Activated CD8-positive, alpha-beta T cell treated with anti-CD3 and anti-CD28 coated beads for 36 hours (primary cell): Measurements from ENCODE around the gene NNAT. TPM values are rescaled to one million over a fixed set of nuclear protein-coding genes. Genes with fewer than 3 reads are reported as not detected.

Source experiments
- ATAC-seq: fragments of 200-7000 bp; cut with Tn5 transposase; one replicate; pipeline ENCODE4 v1.10.0; 2021; ENCODE audit warnings: mild to moderate bottlenecking, moderate library complexity
- CTCF ChIA-PET: fragments of 350-600 bp; sonication (Branson Sonifier 250); formaldehyde crosslinking; loops from one replicate; lab custom pipeline; 2021; ENCODE audit warnings: antibody characterized with exemption; lab: Charles Lee
- POLR2A ChIA-PET: fragments of 350-600 bp; sonication (Branson Sonifier 250); formaldehyde crosslinking; loops from one replicate; lab custom pipeline; 2021; ENCODE audit warnings: antibody characterized with exemption; lab: Charles Lee
- DNase-seq: peaks from one replicate; pipeline ENCODE4 v3.0.0-alpha.2; 2020
- H3K27ac Mint-ChIP-seq: one replicate; pipeline ENCODE4 v1.8.0; 2021; ENCODE audit warnings: mild to moderate bottlenecking, mixed read lengths
- H3K27me3 Mint-ChIP-seq: one replicate; pipeline ENCODE4 v1.8.0; 2021; ENCODE audit warnings: mixed read lengths
- H3K36me3 Mint-ChIP-seq: one replicate; pipeline ENCODE4 v1.8.0; 2021; ENCODE audit warnings: low read depth, mixed read lengths
- H3K4me1 Mint-ChIP-seq: one replicate; pipeline ENCODE4 v1.8.0; 2021; ENCODE audit warnings: low read depth, mixed read lengths
- H3K4me3 Mint-ChIP-seq: one replicate; pipeline ENCODE4 v1.8.0; 2021; ENCODE audit warnings: mild to moderate bottlenecking, moderate library complexity, mixed read lengths
- H3K9me3 Mint-ChIP-seq: one replicate; pipeline ENCODE4 v1.8.0; 2021; ENCODE audit warnings: mixed read lengths
- intact Hi-C: fragments of 100-400 bp; cut with micrococcal nuclease; formaldehyde crosslinking; loops from one replicate; pipeline ENCODE4 v1.10.0; 2022
- total RNA-seq, 2 experiments: library from RNA; stranded (reverse); gene quantifications; one replicate each; pipeline ENCODE4 v1.2.3, GENCODE V29; 2021
- TF ChIP-seq, protein P1 (sequence below): fragments of 200-600 bp; IDR thresholded peaks from one replicate; pipeline ENCODE4 v1.8.0; 2022; ENCODE audit warnings: antibody characterized with exemption, mild to moderate bottlenecking

The NNAT gene
- total RNA-seq, 2 experiments from 2014 or later, result 0.47 TPM; not detected in 1

DNA sequence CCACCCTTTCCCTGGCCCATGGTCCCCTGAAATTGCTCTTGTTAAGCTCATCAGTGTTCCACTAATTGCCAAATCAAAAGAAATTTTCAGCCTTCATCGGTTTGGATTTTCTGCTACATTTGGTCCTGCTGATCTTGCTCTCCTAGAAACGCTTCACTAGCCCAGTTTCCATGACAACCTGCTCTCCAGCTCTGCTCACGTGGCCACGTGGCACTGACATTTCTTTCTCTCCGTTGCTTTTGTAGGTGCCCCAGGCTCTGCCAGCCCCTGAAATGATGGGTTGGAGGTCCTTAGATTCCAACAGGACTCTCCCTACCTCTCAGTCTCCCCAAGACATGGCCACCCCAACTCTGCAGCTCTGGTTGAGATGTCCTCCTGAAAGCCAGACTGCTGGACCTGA, 45.8 kb upstream of the NNAT start:
- intact Hi-C loops, result no loop called here
- POLR2A ChIA-PET, result no interaction called here
- CTCF ChIA-PET, result no interaction called here
- DNase-seq (no peak), ATAC-seq (no peak)
- H3K27ac Mint-ChIP-seq, result no peak overlapping the region
- peaks cover 5% of the 10 kb centered on the region for H3K9me3 Mint-ChIP-seq
- TF ChIP-seq, protein P1, sequence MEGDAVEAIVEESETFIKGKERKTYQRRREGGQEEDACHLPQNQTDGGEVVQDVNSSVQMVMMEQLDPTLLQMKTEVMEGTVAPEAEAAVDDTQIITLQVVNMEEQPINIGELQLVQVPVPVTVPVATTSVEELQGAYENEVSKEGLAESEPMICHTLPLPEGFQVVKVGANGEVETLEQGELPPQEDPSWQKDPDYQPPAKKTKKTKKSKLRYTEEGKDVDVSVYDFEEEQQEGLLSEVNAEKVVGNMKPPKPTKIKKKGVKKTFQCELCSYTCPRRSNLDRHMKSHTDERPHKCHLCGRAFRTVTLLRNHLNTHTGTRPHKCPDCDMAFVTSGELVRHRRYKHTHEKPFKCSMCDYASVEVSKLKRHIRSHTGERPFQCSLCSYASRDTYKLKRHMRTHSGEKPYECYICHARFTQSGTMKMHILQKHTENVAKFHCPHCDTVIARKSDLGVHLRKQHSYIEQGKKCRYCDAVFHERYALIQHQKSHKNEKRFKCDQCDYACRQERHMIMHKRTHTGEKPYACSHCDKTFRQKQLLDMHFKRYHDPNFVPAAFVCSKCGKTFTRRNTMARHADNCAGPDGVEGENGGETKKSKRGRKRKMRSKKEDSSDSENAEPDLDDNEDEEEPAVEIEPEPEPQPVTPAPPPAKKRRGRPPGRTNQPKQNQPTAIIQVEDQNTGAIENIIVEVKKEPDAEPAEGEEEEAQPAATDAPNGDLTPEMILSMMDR, result no peak
- no peaks in the 10 kb centered on the region for H3K36me3 Mint-ChIP-seq
- H3K27me3 Mint-ChIP-seq, result peaks cover 3% of the 10 kb centered on the region
- H3K4me3 Mint-ChIP-seq, result no peak overlapping the region
- no peaks in the 10 kb centered on the region for H3K4me1 Mint-ChIP-seq

DNA sequence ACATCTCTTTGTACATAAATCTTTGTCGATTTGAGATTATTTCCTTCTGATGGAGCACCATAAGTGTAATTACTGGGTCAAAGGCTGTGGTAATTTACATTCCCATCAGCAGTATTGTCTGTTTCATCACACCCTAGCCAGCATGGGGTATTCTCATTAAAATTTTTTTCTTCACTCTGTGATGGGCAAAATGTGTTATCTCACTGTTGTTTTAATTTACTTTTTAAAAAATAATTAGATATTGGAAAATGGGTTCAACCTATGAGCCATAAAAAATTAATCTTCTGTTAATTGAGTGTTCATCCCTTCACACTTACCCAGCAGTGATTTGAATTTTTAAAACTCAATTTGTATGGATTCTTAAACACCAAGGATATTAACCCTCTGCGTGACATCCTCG, 44.0 kb upstream of the NNAT start:
- DNase-seq, result no peak
- CTCF ChIA-PET, result no interaction called here
- H3K4me1 Mint-ChIP-seq, result no peaks in the 10 kb centered on the region
- POLR2A ChIA-PET, result interaction anchor here (0.8 to 1.2 kb wide), 2 partner anchors 9 to 36 kb away, joined by 3 to 4 read pairs; no protein-coding TSS in a partner anchor
- ATAC-seq, result no peak
- H3K36me3 Mint-ChIP-seq, result no peaks in the 10 kb centered on the region
- H3K9me3 Mint-ChIP-seq, result peaks cover 5% of the 10 kb centered on the region
- no peak overlapping the region for H3K27ac Mint-ChIP-seq
- peaks cover 7% of the 10 kb centered on the region for H3K27me3 Mint-ChIP-seq
- intact Hi-C loops, result no loop called here
- H3K4me3 Mint-ChIP-seq, result no peak overlapping the region
- TF ChIP-seq, protein P1, result no peak

DNA sequence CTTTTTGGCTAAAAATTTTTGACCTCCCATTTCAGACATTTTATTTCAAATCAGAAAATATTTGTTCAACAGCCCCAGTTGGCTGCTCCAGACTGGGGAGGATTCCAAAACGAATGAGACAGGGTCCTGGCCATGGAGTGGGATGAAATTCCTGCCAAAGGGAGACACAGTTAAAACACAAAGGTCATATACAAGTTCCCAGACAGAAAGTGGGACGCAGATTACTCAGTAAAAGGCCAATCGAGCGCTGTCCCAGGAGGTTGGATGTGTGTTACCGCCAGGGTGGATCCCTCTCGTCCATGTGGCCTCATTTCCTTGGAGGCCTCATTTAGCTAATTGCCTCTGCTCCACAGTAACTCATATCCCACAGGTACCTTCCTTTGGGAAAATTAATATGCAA, 41.8 kb upstream of the NNAT start:
- ATAC-seq, result no peak
- ChIA-PET POLR2A (no interaction called here), CTCF (no interaction called here)
- TF ChIP-seq, protein P1, result no peak
- intact Hi-C loops, result no loop called here
- DNase-seq, result no peak
- Mint-ChIP-seq H3K27ac (no peak overlapping the region), H3K4me3 (no peak overlapping the region), H3K9me3 (peaks cover 5% of the 10 kb centered on the region), H3K36me3 (no peaks in the 10 kb centered on the region), H3K4me1 (no peaks in the 10 kb centered on the region), H3K27me3 (peaks cover 9% of the 10 kb centered on the region)

DNA sequence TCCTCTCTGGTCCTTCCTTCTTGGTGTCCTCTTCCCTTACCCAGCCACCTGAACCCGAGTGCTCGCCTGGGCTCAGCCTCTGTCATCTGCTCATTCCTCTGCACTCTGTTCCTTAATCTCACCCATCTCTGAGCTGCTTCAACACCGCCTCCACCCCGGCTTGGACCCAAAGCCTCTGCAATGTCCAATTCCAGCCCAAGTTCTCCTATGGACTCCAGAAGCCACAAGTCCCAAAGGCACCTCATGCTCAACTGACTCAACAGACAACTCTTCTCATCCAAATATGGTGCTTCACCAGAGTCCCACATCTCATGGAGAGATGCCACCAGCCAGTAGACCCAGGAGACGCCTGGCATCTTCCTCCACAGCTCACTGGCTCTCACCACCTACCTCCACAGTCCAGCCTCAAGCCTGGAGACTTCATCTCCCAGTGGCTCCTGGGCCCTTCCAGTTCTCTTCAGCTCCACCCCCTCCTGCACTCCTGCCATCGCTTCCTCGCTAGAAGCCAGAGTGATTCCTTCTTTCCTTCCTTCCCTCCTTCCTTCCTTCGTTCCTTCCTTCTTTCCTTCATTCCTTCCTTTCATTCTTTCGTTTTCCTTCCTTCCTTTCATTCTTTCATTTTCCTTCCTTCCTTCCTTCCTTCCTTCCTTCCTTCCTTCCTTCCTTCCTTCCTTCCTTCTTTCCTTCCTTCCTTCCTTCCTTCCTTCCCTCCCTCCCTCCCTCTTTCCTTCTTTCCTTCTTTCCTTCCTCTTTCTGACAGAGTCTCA, 40.9 kb upstream of the NNAT start:
- intact Hi-C loops, result no loop called here
- ChIA-PET POLR2A (no interaction called here), CTCF (no interaction called here)
- H3K27me3 Mint-ChIP-seq, result peaks cover 11% of the 10 kb centered on the region
- no peaks in the 10 kb centered on the region for H3K4me1 Mint-ChIP-seq
- TF ChIP-seq, protein P1, result no peak
- no peaks in the 10 kb centered on the region for H3K36me3 Mint-ChIP-seq
- no peak for DNase-seq
- no peak for ATAC-seq
- H3K9me3 Mint-ChIP-seq, result peaks cover 5% of the 10 kb centered on the region
- no peak overlapping the region for H3K27ac Mint-ChIP-seq
- no peak overlapping the region for H3K4me3 Mint-ChIP-seq

DNA sequence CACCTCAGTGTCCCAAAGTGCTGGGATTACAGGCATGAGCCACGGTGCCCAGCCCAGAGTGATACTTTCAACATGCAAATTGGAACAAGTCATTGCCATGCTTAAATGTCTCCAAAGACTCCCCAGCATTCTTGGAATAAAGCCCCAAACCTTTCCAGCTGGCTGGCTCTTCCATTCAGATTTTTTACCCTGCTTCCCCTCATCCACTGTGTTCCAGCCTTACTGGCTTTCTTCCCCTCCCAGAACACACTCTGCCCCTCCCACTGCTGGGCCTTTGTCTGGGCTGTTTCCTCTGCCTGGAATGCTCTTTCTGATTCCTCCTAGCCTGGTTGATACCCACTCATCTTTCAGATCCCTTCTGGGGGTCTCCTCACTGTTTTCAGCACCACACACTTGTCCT, 40.1 kb upstream of the NNAT start:
- no peaks in the 10 kb centered on the region for H3K4me1 Mint-ChIP-seq
- TF ChIP-seq, protein P1, result no peak
- ChIA-PET CTCF (no interaction called here), POLR2A (no interaction called here)
- intact Hi-C loops, result no loop called here
- DNase-seq (no peak), ATAC-seq (no peak)
- no peaks in the 10 kb centered on the region for H3K36me3 Mint-ChIP-seq
- no peak overlapping the region for H3K4me3 Mint-ChIP-seq
- H3K27me3 Mint-ChIP-seq, result peaks cover 11% of the 10 kb centered on the region
- no peak overlapping the region for H3K27ac Mint-ChIP-seq
- peaks cover 1% of the 10 kb centered on the region for H3K9me3 Mint-ChIP-seq
